HL-60 (cell line): ENCODE measurements around the gene ORMDL1.

Experiments used
- DNase-seq, 2 experiments: peaks; one replicate each; pipeline ENCODE4 v3.0.0-alpha.2; 2010 to 2020; ENCODE audit warnings: low read depth in 1 of 2, low spot score in 1 of 2
- H3K27ac ChIP-seq: fragments of 250-450 bp; sonication (Bioruptor Pico); replicated peaks from 2 replicates; pipeline ENCODE4 v1.5.1; 2020; ENCODE audit warnings: mild to moderate bottlenecking, moderate library complexity
- H3K27me3 ChIP-seq: fragments of 250-450 bp; sonication (Bioruptor Pico); 2 replicates; pipeline ENCODE4 v1.5.1; 2021; ENCODE audit warnings: mild to moderate bottlenecking, moderate library complexity; ENCODE audit not compliant: insufficient read depth, poor library complexity, severe bottlenecking
- H3K4me3 ChIP-seq: replicated peaks from 2 replicates; pipeline ENCODE4 v1.5.1; 2011; ENCODE audit warnings: mild to moderate bottlenecking, control low read depth, low read length; ENCODE audit not compliant: insufficient read depth
- GABPA ChIP-seq: IDR thresholded peaks from 2 replicates; pipeline ENCODE4 v1.6.1; 2012; ENCODE audit warnings: low read depth
- POLR2AphosphoS5 ChIP-seq: IDR thresholded peaks from 2 replicates; pipeline ENCODE4 v1.6.1; 2012; ENCODE audit warnings: low read depth
- SPI1 ChIP-seq: IDR thresholded peaks from 2 replicates; pipeline ENCODE4 v1.6.1; 2012; ENCODE audit warnings: low read depth, mild to moderate bottlenecking, borderline replicate concordance
- TF ChIP-seq, protein P1 (sequence below): IDR thresholded peaks from one replicate; pipeline ENCODE4 v1.5.1; 2011; ENCODE audit warnings: low read length, control low read depth, inconsistent platforms; ENCODE audit not compliant: insufficient read depth
- TF ChIP-seq, protein P2 (sequence below): IDR thresholded peaks from 2 replicates; pipeline ENCODE4 v1.6.1; 2012; ENCODE audit warnings: low read depth; ENCODE audit not compliant: insufficient replicate concordance

The ORMDL1 gene

DNA sequence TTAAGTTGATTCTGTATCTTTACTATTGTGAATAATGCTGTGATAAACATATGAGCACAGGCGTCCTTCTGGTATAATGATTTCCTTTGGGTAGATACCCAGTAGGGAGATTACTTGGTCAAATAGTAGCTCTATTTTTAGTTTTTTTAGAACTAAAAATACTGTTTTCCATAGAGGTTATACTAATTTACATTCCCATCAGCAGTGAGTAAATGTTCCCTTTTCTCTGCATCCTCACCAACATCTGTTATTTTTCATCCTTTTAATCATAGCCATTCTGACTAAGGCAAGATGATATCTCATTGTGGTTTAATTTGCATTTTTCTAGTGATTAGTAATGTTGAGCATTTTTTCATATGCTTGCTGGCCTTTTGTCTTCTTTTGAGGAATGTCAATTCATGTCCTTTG, 35.2 kb upstream of the ORMDL1 start:
- no peak overlapping the region for H3K4me3 ChIP-seq
- H3K27me3 ChIP-seq = no peaks in the 10 kb centered on the region
- TF ChIP-seq, protein P1, sequence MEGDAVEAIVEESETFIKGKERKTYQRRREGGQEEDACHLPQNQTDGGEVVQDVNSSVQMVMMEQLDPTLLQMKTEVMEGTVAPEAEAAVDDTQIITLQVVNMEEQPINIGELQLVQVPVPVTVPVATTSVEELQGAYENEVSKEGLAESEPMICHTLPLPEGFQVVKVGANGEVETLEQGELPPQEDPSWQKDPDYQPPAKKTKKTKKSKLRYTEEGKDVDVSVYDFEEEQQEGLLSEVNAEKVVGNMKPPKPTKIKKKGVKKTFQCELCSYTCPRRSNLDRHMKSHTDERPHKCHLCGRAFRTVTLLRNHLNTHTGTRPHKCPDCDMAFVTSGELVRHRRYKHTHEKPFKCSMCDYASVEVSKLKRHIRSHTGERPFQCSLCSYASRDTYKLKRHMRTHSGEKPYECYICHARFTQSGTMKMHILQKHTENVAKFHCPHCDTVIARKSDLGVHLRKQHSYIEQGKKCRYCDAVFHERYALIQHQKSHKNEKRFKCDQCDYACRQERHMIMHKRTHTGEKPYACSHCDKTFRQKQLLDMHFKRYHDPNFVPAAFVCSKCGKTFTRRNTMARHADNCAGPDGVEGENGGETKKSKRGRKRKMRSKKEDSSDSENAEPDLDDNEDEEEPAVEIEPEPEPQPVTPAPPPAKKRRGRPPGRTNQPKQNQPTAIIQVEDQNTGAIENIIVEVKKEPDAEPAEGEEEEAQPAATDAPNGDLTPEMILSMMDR = no peak
- TF ChIP-seq, protein P2, sequence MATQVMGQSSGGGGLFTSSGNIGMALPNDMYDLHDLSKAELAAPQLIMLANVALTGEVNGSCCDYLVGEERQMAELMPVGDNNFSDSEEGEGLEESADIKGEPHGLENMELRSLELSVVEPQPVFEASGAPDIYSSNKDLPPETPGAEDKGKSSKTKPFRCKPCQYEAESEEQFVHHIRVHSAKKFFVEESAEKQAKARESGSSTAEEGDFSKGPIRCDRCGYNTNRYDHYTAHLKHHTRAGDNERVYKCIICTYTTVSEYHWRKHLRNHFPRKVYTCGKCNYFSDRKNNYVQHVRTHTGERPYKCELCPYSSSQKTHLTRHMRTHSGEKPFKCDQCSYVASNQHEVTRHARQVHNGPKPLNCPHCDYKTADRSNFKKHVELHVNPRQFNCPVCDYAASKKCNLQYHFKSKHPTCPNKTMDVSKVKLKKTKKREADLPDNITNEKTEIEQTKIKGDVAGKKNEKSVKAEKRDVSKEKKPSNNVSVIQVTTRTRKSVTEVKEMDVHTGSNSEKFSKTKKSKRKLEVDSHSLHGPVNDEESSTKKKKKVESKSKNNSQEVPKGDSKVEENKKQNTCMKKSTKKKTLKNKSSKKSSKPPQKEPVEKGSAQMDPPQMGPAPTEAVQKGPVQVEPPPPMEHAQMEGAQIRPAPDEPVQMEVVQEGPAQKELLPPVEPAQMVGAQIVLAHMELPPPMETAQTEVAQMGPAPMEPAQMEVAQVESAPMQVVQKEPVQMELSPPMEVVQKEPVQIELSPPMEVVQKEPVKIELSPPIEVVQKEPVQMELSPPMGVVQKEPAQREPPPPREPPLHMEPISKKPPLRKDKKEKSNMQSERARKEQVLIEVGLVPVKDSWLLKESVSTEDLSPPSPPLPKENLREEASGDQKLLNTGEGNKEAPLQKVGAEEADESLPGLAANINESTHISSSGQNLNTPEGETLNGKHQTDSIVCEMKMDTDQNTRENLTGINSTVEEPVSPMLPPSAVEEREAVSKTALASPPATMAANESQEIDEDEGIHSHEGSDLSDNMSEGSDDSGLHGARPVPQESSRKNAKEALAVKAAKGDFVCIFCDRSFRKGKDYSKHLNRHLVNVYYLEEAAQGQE = no peak
- TF ChIP-seq SPI1 = no peak
- no peak for TF ChIP-seq POLR2AphosphoS5
- no peak for TF ChIP-seq GABPA
- no peak for DNase-seq
- no peak overlapping the region for H3K27ac ChIP-seq

DNA sequence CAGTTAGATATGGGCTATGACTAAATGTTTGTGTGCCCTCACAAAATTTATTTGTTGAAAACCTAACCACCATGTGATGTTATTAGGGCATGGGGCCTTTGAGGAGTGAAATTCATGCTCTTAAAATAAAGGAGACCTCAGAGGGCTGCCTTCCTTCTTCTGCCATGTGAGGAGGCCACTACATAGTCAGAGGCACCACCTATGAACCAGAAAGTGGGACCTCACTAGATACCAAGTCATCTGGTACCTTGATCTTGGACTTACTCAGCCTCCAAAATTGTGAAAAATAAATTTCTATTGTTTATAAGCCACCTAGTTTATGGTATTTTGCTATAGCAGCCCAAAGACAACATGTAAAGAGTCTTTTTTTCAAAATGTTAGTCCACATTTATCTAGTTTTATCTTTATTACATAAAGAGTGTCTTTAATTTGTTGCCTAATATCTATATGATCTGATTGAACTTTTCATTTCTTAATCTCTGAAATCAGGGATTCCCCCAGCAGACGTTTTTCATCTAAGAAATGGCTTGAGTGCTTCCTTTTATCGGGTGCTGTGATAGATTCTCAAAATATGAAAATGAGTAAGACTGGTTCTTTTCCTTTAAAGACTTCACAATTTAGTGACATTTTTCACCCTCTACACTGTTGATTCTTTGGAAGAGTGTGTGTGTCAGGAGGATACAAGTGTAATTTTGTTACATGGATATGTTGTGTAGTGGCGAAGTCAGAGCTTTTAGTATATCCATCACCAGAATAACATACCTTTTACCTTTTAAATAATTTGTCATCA, 34.3 kb upstream of the ORMDL1 start:
- TF ChIP-seq POLR2AphosphoS5 (no peak), GABPA (no peak), SPI1 (no peak)
- TF ChIP-seq, protein P1 = no peak
- TF ChIP-seq, protein P2 = no peak
- no peak overlapping the region for H3K27ac ChIP-seq

DNA sequence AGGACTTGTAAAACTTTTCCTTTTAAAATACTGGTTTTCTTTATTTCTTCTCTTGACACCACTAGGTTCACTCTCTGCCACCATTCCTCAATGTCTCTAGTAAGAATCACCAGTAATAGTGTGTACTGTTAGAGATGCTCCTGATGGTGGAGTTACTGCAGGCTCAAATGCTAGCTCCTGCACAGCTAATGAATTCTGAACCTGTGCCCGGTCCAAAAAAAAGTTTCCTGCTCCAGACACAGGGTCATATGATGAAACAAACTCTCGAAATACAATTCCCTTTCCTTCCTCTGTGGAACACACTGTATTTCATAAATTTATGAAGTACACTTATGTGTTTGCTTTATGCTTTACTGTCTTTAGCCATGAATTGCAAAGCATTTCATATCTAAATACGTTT, 19.3 kb upstream of the ORMDL1 start:
- no peak overlapping the region for H3K27ac ChIP-seq
- no peak for DNase-seq
- H3K27me3 ChIP-seq = no peaks in the 10 kb centered on the region
- TF ChIP-seq, protein P2 = no peak
- TF ChIP-seq POLR2AphosphoS5 (no peak), GABPA (no peak), SPI1 (no peak)
- TF ChIP-seq, protein P1 = no peak
- no peak overlapping the region for H3K4me3 ChIP-seq

More for the DNA sequence above, 34.3 kb upstream of the ORMDL1 start:
- H3K4me3 ChIP-seq = no peak overlapping the region
- no peak for DNase-seq
- H3K27me3 ChIP-seq = no peaks in the 10 kb centered on the region
